Activated CD8-positive, alpha-beta memory T cell treated with anti-CD3 and anti-CD28 coated beads, Interleukin-2, amount 50 U/mL, for 1 hour (primary cell): Measurements from ENCODE around the gene MMP15.
"Not testable (repeated sequence)": the region's sequence is repeated elsewhere in the genome, so short reads cannot be mapped to it uniquely, and the experiment has no call there.

ENCODE experiments used
- DNase-seq: peaks from one replicate; pipeline ENCODE4 v3.0.0-alpha.2; 2020; ENCODE audit errors: extremely low read depth

The MMP15 gene

DNA sequence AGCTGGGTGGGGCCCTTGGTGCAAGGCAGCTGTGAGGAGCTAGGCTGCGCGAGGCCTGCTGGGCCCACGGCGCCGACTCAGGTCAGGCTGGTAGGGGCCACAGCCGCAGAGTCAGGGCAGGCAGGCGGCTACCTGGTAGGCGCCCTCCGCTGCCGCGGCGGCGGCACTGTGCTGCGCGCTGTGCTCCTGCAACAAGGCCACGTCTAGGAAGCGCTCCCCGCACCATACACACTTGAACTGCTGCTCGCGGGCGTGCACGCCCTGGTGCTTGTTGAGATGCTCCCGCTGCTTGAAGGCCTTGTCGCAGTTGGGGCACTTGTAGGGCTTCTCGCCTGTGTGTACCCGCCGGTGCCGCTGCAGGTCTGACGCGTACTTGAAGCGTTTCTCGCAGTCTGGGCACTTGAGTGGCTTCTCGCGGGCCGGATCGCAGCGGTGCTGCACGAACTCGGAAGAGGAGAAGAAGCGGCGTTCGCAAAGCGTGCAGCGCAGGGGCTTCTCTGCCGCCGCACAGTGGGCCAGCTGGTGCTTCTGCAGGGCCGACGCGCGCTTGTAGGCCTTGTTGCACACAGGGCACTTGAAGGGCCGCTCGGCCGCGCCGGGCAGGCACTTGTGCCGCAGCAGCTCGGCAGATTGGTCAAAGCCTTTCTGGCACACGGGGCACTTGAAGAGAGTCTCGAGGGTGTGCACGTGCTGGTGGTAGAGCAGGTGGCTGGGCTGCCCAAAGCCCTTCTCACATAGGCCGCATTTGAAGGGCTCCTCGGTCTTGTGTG is 29.0 kb upstream of the MMP15 start:
- no peak for DNase-seq

DNA sequence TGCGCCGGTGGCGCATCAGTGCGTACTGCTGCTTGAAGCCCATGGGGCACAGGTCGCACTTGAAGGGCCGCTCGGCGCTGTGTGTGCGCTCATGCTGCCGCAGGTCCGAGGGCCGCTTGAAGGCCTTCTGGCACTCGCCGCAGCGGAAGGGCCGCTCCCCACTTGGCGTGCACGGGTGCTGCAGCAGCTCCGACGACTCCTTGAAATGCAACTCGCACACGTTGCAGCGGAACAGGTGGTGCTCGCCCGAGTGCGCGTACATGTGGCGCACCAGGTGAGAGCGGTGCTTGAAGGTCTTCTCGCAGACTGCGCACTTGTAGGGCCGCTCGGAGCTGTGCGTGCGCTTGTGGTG is 28.4 kb upstream of the MMP15 start:
- no peak for DNase-seq

DNA sequence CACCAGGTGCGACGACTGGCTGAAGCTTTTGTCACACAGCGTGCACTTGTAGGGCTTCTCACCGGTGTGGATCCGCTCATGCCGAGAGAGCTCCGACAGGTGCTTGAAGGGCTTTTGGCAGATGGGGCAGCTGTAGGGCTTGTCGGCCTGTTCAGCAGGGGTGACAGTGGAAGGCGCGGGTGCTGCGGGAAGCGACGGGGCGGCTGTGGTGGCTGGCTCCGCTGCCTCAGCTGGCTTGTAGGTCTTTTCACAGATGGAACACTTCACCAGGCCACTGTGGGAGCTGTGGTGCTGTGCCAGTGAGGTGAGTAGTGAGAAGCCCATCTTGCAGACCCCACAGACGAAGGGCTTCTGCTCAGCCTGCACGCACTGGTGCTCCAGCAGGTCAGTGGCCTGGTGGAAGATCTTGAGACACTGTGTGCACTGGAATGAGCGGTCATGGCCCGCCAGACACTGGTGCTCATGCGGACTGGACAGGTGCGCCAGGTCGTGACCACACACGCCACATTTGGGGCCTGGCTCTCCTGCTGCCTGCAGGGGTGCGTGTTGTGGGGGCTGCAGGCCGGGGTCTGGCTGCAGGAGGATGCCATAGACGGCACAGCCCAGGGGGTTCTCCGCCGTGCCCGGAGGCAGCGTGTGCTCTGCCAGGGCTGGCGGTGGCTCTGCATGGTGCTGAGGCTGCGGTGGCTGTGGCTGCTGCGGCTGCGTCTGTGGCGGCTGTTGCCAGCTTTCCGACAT is 27.9 kb upstream of the MMP15 start:
- DNase-seq: no peak

DNA sequence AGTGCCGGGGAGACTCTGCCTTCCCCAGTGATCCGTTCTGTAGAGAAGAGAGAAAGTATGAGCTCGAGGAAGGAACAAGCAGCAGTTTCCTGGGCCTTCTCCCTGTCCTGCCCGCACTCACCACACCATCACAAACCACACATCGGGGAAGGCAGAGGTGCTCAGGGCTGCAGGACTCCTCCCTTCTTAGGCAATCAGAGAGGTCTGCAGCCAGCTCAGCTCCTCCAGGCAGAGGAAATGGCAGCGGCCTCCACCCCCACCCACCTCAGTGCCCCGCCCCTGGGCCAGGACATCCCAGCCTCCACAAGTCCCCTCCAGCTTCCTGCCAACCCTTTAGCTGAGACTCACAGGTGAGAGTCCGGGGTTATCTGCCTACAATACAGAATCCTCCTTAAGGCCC is 27.1 kb upstream of the MMP15 start:
- no peak for DNase-seq

GRCh38 chr16:57998992-57999365 is 26.6 kb upstream of the MMP15 start:
- no peak for DNase-seq

DNA sequence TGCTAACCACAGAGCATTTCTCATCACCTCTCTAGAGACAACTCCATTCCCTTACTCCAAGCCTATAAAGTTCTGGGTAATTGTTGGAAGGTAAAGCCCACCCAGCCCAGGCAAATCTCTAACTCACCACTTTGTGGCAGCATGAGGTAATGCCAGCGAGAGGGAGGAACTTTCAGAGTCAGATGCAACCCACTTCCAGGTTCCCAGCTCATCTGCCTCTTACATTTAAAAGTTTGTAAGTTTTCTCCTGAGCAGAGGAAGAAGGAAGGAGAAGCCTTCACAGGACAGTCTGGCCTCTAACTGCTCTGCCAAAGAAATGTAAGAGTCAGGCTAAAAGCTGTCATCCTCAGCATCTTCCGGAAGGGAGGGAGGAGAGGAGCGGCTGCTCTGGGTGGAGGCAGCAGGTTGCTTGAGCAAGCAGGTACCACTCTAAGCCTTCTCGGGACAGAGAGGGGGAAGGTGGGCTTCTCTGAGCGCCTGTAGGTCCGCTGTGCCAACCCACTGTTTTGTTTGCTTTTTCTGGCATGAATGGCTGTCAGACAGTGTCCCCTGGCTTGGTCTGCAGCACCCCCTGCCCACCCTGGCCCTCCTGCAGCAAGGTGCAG is 26.1 kb upstream of the MMP15 start:
- DNase-seq: no peak

DNA sequence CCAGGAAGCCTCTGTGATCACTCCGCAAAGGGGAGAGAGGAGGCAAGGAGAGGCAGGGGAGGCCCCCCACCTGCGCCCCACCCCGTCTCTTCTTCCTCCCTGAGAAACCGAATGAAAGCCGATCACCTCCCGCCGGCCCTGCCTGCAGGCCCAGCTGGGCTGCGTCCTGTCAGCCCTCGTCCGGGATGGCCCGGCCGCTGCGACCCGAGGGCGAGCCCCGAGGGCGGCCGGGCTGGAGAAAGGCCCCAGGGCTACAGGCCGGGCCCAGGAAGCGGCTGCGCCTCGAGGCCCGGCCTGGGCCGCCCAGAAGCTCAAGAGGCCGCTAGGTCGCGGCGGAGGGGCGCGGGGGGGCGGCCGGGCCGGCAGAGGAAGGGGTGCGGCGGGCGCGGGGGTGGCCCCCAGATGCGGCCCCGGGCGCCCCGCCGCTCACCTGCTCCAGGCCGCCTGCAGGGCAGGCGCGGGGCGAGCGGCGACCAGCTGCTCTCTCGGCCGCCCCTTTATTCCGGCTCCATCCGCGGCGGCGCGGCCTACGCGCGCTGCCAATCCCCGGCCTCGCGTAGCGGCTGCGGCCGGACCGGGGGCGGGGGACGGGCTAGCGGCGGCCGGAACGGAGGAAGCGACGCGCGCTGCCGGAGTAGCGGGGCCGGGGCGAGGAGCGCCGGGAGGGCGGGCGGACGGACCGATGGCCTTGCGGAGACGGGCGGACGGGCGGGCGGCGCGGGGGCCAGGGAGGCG is 25.4 kb upstream of the MMP15 start, which contains the start of gene ZNF319:
Gene ZNF319 (minus strand): TSS at position 702 of the 735 bp plus-strand sequence. CDS start 2,407 bp downstream, outside the sequence.
- no peak for DNase-seq

DNA sequence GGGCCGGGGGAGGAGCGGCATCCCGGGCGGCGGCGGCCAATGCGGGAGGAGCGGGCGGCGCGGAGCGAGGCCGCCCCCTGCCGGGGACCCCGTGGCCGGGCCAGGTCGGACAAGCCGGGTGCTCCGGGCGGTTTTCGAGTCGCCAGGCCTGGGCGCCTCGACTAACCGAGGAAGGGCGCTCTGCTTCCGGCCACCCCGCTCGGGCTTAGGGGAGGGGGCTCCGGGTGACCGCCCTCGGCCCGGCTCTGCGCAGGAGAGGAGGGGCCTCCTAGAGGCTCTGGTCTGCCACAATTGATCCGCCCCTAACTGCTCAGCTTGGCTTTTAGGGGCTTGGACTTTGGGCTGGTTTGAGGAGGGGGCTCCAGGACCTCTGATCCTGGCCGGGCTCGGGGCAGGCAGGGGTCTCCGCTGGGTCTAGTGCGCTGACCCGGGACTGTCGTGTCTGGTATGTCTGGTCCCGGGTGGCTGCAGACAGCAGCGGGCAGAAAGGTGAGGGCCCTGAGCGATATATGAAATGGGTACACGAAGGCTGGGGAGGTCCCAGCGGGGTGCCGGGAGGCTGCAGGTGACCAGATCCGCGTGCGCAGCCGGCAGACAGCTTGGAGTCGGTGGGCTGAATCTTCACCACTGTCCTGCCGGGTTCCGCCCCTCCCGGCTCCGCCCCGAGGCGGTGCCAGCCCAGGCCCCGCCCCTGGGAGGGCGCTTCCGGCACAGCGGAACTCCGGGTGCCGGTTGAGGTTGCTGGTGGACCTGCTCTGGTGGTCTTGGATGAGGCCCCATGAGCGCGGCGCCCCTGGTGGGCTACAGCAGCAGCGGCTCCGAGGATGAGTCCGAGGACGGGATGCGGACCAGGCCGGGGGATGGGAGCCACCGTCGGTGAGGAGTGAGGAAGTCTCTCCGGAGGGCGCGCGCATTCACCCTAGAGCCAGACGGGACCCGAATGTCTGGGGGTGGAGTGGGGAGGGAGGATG is 24.6 kb upstream of the MMP15 start, which contains the start of gene USB1:
Gene USB1 (plus strand): TSS at position 702 of the 971 bp plus-strand sequence. CDS start 77 bp downstream, at position 779.
- no peak for DNase-seq

DNA sequence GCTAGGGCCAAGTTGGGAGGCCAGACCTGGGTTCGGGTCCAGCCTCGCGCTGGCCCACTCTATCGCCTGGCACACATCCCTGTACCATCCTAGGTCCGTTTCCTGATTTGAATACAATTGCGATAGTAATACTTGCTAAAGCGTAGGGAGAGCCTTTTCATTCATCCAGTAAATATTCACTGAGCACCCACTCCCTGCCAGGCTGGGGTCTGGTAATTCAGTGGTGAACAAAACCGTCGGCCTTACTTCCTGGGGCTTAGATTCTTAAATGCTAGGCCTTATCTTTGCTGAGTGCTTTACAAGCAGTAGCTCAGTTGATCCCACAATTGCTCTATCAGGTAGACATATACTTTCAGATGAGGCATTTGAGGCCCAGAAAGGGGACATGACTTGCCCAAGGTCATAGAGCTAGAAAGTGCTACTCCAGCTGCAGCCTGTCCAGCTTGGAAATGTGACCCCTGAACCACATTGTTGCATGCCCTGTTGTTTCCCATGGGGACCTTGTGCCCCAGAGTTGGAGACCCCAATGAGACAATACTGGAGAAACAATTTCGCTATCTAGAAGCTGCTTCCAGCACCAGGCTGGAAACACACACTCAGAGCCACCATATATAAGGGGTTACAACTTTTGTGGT is 23.7 kb upstream of the MMP15 start:
- no peak for DNase-seq

- no peak for DNase-seq
Observed at GRCh38 chr16:58002416-58002800, 23.1 kb upstream of the MMP15 start.

GRCh38 chr16:58002936-58003335 is 22.6 kb upstream of the MMP15 start:
- DNase-seq: no peak

DNA sequence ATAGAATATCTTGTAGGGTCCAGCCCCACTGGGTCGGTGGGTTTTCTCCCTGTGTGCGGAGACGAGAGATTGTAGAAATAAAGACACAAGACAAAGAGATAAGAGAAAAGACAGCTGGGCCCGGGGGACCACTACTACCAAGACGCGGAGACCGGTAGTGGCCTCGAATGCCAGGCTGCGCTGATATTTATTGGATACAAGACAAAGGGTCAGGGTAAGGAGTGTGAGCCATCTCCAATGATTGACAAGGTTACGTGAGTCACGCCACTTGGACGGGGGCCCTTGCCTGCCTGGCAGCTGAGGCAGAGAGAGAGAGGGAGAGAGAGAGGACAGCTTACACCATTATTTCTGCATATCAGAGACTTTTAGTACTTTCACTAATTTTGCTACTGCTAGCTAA is 20.8 kb upstream of the MMP15 start:
- not testable (repeated sequence) for DNase-seq

GRCh38 chr16:58009856-58010416 is 15.6 kb upstream of the MMP15 start:
- DNase-seq: no peak

DNA sequence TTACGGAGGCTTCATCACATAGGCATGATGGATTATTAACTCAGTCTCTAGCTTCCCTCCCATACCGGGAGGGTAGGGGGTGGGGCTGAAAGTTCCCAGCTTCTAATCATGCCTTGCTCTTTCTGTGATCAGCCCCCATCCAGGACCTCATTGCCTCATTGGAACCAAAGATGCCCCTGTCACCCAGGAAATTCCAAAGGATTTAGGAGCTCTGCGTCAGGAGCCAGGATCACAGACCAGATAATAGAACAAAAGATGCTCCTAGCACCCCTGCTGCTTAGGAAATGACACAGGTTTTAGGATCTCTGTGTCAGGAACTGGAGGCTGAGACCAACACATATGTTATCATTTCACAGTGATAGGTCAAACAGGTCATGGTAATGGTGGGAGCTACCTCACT is 14.7 kb upstream of the MMP15 start:
- DNase-seq: no peak

GRCh38 chr16:58011652-58012051 is 13.9 kb upstream of the MMP15 start:
- DNase-seq: no peak

DNA sequence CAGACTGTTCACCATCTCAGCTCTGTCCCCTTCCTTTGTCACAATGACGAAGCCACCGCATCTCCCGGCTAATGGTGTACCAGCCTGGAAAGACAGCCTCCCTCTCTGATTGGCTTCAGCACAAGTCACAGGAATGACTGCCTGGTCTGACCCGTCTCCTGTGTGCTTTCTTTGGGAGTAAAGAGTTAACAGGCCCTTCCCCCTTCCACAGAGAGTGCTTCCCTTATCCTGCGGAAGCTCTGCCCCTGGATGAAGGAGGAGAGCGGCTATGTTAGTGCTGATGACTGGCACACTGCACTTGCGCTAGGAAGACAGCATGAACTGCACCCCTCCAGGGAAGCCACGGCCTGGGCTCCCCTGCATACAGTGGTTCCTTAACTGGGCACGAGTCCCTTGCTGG is 13.1 kb upstream of the MMP15 start:
- no peak for DNase-seq

DNA sequence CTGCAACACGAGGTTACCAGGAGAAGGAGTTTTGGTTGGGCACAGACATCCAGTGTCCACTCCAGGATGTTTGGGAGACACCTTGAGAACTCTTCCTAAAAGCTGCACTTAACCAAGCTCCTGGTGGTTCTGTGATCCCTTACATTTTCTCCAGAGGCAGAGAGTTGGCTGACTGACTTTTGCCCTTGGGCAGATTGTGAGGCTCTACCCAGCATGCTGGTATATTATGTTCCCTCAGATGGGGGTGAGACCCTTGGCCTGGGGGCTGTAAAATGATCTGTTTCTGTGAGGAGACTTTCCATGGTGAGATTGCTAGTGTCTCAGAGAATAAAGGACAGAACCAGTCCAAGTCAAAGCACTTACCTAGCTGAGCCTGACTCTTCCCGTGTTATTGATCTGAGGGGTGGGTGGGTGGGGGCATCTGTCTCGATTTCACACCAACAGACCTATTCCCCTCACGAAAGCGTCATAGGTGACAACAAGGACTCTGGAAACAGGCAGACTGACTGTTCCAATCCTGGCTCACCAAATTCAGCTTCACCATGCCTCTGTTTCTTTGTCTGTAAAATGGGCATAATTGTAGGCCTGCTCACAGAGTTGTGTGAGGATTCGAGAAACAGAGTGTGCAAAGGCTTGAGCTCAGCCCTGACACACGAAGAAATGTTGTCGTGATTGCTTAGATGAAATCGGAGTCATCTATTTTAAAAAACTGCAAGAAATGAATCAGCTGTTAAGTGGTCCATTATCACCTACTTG is 12.2 kb upstream of the MMP15 start:
- DNase-seq: no peak

DNA sequence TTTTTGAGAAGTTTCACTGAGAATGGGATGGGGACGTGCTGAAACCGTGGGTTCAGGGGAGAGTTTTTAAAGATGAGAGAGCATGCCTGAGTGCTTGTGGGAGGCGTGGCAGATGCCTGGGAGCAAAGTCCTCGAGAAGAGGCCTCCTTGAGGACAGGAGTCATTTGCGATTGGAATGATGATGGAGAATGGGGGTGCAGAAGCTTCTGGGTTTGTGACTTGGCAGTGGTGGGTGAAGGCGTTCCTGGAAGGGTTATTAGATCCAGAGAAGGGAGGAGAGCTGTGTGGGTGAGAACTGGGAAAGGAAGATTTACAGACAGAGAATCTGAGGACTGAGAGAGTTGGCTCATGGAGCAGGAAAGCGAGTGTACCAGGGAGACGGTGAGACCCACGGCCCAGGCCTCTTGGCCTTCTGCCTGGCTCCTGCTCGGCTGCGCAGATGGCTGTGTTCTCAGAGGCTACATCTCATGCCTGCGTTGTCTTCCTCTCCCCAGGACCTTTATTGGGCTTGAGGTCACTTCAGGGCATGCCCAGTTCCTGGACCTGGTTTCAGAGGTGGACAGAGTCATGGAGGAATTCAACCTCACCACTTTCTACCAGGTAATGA is 8.6 kb upstream of the MMP15 start:
- no peak for DNase-seq

DNA sequence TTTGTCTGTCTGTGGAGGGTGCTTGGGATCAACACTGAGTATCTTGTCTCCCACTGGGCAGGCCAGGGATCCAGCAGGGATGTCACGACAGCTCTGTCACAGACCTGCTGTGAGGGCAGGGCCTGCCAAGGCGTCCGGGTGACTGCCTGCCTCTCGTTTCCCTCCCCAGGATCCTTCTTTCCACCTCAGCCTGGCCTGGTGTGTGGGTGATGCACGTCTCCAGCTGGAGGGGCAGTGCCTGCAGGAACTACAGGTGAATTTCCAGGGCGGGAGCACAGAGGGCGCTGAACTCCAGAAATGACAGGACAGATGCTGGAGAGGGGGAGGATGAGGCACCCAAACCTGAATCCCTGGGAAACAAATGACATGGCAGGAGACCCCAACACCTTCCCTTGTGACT is 6.8 kb upstream of the MMP15 start:
- DNase-seq: no peak
